Measurements from ENCODE around the gene SPAG16.

Gene SPAG16

DNA sequence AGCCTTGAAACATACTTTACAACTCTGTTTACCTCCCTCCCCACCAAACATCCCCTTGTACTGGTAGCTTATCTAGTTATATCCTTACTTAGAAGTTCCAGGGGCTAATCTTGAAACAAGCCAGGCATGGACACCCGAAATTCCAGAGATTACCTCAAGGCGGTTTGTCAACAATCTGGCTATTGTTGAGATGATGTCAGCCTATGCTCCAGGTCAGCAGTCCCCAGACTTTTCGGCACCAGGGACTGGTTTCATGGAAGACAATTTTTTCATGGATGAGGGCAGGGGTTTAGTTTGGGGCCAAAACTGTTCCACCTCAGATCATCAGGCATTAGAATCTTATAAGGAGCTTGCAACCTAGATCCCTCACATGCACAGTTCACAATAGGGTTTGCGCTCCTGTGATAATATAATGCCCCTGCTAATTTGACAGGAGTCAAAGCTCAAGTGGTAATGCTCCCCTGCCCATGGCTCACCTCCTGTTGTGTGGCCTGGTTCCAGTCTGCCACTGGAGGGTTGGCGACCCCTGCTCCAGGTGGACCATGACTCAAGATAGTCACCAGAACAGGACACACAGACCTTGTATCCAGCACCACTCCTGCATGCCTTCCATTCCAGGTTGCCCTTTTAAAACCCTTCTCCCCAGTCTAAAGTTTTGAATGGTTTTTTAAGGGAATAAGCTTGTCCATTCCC, 171.2 kb downstream of the SPAG16 start:
- TF ChIP-seq, protein P1, sequence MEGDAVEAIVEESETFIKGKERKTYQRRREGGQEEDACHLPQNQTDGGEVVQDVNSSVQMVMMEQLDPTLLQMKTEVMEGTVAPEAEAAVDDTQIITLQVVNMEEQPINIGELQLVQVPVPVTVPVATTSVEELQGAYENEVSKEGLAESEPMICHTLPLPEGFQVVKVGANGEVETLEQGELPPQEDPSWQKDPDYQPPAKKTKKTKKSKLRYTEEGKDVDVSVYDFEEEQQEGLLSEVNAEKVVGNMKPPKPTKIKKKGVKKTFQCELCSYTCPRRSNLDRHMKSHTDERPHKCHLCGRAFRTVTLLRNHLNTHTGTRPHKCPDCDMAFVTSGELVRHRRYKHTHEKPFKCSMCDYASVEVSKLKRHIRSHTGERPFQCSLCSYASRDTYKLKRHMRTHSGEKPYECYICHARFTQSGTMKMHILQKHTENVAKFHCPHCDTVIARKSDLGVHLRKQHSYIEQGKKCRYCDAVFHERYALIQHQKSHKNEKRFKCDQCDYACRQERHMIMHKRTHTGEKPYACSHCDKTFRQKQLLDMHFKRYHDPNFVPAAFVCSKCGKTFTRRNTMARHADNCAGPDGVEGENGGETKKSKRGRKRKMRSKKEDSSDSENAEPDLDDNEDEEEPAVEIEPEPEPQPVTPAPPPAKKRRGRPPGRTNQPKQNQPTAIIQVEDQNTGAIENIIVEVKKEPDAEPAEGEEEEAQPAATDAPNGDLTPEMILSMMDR (IDR thresholded peaks at IDR 0.05; ENCODE audit: low read depth, low read length, missing control alignments): no peak
- no peak for DNase-seq (ENCODE audit: low read depth)
- no peak overlapping the region for H3K4me3 ChIP-seq (ENCODE audit: low read depth, low read length)

DNA sequence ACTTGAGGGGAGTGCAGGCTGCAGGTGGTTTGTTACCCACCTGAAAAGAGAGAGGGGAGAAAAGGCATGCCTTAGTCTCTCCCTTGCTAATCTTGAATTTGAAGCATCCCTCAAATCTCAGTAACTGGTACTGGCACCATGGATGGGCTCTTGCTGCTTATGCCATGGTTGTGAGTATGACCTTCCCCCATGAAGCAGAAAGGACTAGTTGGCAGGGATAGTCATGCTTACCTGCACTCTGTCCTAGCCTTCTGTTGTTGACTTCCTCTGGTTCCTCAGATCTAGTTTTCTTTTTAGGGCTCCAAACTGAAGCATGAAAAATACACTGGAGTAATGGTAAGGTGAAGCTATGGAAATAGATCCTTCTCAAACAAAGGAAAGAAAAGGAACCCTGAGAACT, 191.2 kb downstream of the SPAG16 start:
- DNase-seq (ENCODE audit: low read depth): no peak
- TF ChIP-seq, protein P1 (IDR thresholded peaks at IDR 0.05; ENCODE audit: low read depth, low read length, missing control alignments): no peak
- H3K4me3 ChIP-seq (ENCODE audit: low read depth, low read length): no peak overlapping the region

DNA sequence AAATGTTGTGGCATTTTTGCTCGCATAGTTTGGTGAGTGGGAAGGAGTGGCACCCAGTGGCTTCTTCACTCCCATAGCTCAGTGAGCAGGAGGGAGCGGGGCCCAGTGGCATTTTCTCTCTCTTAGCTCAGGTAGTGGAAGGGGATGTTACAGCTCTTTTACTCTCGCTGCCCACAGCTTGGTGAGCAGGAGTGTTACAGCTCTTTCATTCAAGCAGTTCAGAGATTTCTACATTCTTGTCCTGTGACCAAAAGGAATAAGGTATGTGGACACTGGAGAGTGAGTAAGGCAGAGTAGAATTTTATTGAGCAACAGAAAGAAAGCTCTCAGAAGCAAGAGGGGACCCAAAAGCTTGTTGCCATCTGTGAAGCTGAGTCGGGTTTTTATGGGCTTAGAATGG, 192.4 kb downstream of the SPAG16 start:
- DNase-seq (ENCODE audit: low read depth): no peak
- H3K4me3 ChIP-seq (ENCODE audit: low read depth, low read length): no peak overlapping the region
- TF ChIP-seq, protein P1 (IDR thresholded peaks at IDR 0.05; ENCODE audit: low read depth, low read length, missing control alignments): no peak

DNA sequence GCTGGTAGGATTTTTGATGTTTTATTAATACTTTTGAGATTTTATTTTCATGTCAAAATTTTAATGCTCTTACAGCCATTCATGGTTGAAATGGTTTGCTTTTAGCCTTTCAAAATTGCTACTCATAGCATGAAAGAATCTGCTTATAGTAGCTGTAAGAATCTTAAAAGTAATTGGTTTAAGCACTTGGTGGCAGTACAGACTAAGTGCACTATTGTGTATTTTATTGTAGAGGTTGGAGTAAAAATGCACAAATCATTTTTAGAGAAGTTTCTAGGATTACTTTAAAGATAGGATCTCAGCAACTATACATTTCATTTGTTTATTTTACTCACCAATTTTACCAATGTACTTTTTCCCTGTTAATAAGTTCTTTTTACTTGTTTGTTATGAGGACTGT, 205.8 kb downstream of the SPAG16 start:
- TF ChIP-seq, protein P1 (IDR thresholded peaks at IDR 0.05; ENCODE audit: low read depth, low read length, missing control alignments): no peak
- no peak for DNase-seq (ENCODE audit: low read depth)
- H3K4me3 ChIP-seq (ENCODE audit: low read depth, low read length): no peak overlapping the region

DNA sequence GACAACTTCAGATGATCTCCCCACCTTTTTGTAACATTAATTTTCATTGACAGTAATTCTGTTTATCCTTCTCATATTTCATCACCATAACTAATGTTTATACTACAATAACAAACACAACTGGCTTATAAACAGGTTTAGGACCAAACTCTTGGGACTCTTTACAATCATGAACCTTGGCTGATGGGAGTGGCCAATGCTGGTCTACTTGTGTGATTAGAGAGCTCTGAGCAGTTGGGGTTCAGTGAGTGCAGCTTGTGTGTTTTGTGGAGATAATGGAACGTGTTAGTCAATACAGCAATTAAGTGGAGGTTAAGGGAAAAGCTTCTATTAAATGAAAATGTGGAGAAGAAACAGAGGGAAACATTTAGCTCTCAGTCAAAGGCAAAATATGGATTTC, 207.1 kb downstream of the SPAG16 start:
- H3K4me3 ChIP-seq (ENCODE audit: low read depth, low read length): no peak overlapping the region
- DNase-seq (ENCODE audit: low read depth): no peak
- TF ChIP-seq, protein P1 (IDR thresholded peaks at IDR 0.05; ENCODE audit: low read depth, low read length, missing control alignments): no peak

DNA sequence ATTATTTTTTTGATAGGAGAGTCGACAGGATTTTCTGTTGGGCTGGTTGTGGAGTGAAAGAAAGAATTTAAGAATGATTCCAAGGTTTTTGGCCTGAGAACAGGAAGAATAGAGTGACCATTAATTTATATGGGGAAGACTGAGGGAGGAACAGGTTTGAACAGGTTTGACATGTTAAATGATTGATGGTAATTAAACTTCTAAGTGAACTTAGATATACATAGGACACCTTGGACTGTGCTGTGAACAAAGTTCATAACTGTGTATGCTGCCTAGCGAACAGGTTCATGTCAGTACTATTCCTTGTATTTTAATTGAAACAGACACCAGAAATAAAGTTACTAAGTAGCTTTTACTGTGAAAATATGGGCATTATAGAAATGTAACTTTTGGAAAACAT, 212.0 kb downstream of the SPAG16 start:
- no peak overlapping the region for H3K4me3 ChIP-seq (ENCODE audit: low read depth, low read length)
- no peak for DNase-seq (ENCODE audit: low read depth)
- TF ChIP-seq, protein P1 (IDR thresholded peaks at IDR 0.05; ENCODE audit: low read depth, low read length, missing control alignments): no peak

DNA sequence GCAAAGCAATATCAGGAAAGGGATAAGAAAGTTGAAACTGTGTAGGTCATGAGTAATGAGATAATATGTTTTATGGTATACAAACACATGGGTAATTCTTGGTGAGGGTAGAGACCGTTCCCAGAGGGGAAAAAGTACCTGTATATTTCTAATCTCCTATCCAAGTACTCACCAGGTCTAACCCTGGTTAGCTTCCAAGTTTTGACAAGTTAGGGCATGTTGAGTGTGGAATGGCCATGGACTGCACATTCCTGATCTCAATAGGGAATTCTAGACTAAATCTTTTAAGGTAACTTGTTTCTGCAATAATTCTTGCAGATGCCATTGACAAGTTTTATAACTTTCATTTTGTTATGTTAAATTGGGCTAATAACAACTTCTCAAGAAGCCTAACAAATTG, 216.6 kb downstream of the SPAG16 start:
- no peak for DNase-seq (ENCODE audit: low read depth)
- H3K4me3 ChIP-seq (ENCODE audit: low read depth, low read length): no peak overlapping the region
- TF ChIP-seq, protein P1 (IDR thresholded peaks at IDR 0.05; ENCODE audit: low read depth, low read length, missing control alignments): no peak
